Spleen (tissue), 11 donors: ENCODE measurements around the gene TTLL5. TPM values are rescaled to one million over a fixed set of nuclear protein-coding genes. Genes with fewer than 3 reads are reported as not detected.

Experiments used
- DNase-seq: peaks from one replicate; pipeline ENCODE4 v3.0.0-alpha.2; 2020
- H3K27ac ChIP-seq, 8 donors: fragments of 200-600 bp; sonication (generic) in 7 of 8; 1 replicate in 4 of 8; 2 replicates in 4 of 8; pipeline versions ENCODE4 v1.5.0 to v1.8.0; 2016 to 2021; ENCODE audit warnings: inconsistent platforms in 4 of 8, mild to moderate bottlenecking in 4 of 8, moderate library complexity in 1 of 8
- H3K27me3 ChIP-seq, 7 donors: fragments of 200-600 bp; sonication (generic) in 6 of 7; replicated peaks in 1 of 7; 1 replicate in 4 of 7; 2 replicates in 3 of 7; pipeline versions ENCODE4 v1.5.0 to v1.8.0; 2016 to 2021; ENCODE audit warnings: inconsistent platforms in 3 of 7, mild to moderate bottlenecking in 1 of 7
- H3K36me3 ChIP-seq, 6 donors: fragments of 200-600 bp; sonication (generic) in 5 of 6; 1 replicate in 4 of 6; 2 replicates in 2 of 6; pipeline versions ENCODE4 v1.5.0 to v1.8.0; 2016 to 2021; ENCODE audit warnings: inconsistent platforms in 2 of 6
- H3K4me1 ChIP-seq, 6 donors: fragments of 200-600 bp; sonication (generic) in 5 of 6; 1 replicate in 3 of 6; 2 replicates in 3 of 6; pipeline versions ENCODE4 v1.5.0 to v1.8.0; 2016 to 2021; ENCODE audit warnings: inconsistent platforms in 3 of 6
- H3K4me3 ChIP-seq, 8 donors: fragments of 200-600 bp; sonication (generic) in 7 of 8; 1 replicate in 4 of 8; 2 replicates in 4 of 8; pipeline versions ENCODE4 v1.5.0 to v1.8.0; 2016 to 2021; ENCODE audit warnings: inconsistent platforms in 4 of 8, mild to moderate bottlenecking in 4 of 8, moderate library complexity in 2 of 8
- H3K9me3 ChIP-seq, 8 donors: fragments of 200-600 bp; sonication (generic) in 7 of 8; 1 replicate in 4 of 8; 2 replicates in 4 of 8; pipeline versions ENCODE4 v1.5.0 to v1.8.0; 2016 to 2021; ENCODE audit warnings: inconsistent platforms in 4 of 8
- CTCF ChIP-seq, 11 experiments: fragments of 200-600 bp in 7 of 11; fragments of 450-650 bp in 4 of 11; sonication (generic) in 4 of 11; IDR thresholded peaks in 8 of 11; conservative IDR thresholded peaks in 3 of 11; 1 replicate in 7 of 11; 2 replicates in 4 of 11; pipeline versions ENCODE4 v1.4.0 to v1.8.0; 2016 to 2021; ENCODE audit warnings: antibody characterized with exemption in 11 of 11, inconsistent platforms in 4 of 11, mild to moderate bottlenecking in 1 of 11
- POLR2A ChIP-seq, 3 donors: fragments of 450-650 bp; IDR thresholded peaks; one replicate each; pipeline ENCODE4 v1.5.1; 2017; ENCODE audit warnings: antibody characterized with exemption in 3 of 3, mild to moderate bottlenecking in 1 of 3
- POLR2AphosphoS5 ChIP-seq, 3 donors: sonication (generic); formaldehyde crosslinking; IDR thresholded peaks; one replicate each; pipeline ENCODE4 v1.5.1; 2017; ENCODE audit warnings: antibody characterized with exemption in 3 of 3
- WGBS, 5 donors: extraction: QIAGEN DNeasy Blood & Tissue Kit in 3 of 5; methylation state at CpG; one replicate each; pipeline versions ENCODE4 v1.1.5 to v1.1.7; 2013 to 2018; 5-methylcytosine and 5-hydroxymethylcytosine counted together
- intact Hi-C: fragments of 100-400 bp; cut with DNase I; formaldehyde crosslinking; loops from one replicate; pipeline ENCODE4 v1.15.0; 2023; ENCODE audit warnings: low total_unique reads
- polyA plus RNA-seq, 3 donors: library from polyadenylated mRNA; stranded (reverse); fragments of 200-250 nt; gene quantifications; one replicate each; pipeline ENCODE4 v1.2.1, GENCODE V29; 2013
- total RNA-seq, 7 donors: library from RNA; depleted of rRNA in 3 of 7; stranded (reverse); fragments of >200 nt in 3 of 7; fragmentation: NEBNext Ultra II Directional in 4 of 7; extraction: Animal tissue kit (Norgen Biotek cat#: 25700) in 4 of 7; gene quantifications; one replicate each; pipeline versions ENCODE4 v1.1.0 to v1.2.1, GENCODE V29; 2016 to 2021
- donor health status: healthy with polysubstance abuse.
- donor health status: DM: no; HTN: no; CAD: no; lungs with moderate emphysema.
- donor health status: DM: no; HTN: no; CAD: no.
- donor health status: Bipolar disorder and iron deficiency.
- donor health status: healthy.
- donor health status: DM: no; HTN: no; CAD: no.
- donor health status: DM: yes; HTN: yes; CAD: no.

Gene TTLL5
- total and polyA plus RNA-seq, 10 donors = 4.5 to 44.1 (median 31.6) TPM

DNA sequence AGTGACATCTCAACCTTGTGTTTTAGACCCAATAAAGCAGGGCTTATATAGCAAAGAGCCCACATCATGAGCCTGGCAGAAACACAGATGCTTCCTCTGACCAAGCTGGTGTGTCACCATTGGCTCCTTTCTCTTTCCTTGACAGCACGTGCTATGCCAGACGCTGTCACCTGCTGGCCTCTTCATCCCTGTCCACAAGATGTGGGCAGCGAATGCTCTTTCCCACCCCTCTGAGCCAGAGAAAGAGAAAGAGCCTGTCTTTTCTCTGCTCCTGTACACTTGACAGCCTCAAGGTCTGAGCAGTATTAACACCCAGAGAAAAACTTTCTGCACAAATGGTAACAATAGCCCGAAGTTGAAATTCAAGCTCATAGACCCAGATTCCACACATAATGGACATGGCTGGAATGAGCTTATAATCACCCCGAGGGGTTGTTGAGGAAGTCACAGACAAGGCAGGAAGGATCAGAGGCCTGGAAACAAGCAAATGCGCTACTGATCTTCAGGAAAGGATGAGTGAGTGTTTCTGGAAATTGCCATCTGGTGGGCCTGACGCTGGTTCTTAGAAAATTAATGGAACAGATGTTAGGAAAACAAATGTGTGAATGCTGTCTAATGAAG lies 311.9 kb downstream of the TTLL5 start:
- H3K27ac ChIP-seq = no peak overlapping the region
- no peaks in the 10 kb centered on the region for H3K9me3 ChIP-seq
- peaks cover 5 to 17% (median 12%) of the 10 kb centered on the region in 6 donors for H3K4me1 ChIP-seq
- intact Hi-C loops = no loop called here
- H3K27me3 ChIP-seq = no peaks in the 10 kb centered on the region
- H3K36me3 ChIP-seq = peaks cover 0 to 26% (median 5%) of the 10 kb centered on the region in 6 donors
- no peak overlapping the region for H3K4me3 ChIP-seq
- TF ChIP-seq POLR2A (IDR thresholded peaks at IDR 0.05) = no peak
- TF ChIP-seq POLR2AphosphoS5 (IDR thresholded peaks at IDR 0.05) = no peak
- TF ChIP-seq CTCF (IDR thresholded peaks at IDR 0.05 in 8 of 11, conservative IDR thresholded peaks at IDR 0.05 in 3 of 11) = no peak
- no peak for DNase-seq
- WGBS, 5 donors = 65 to 74% (median 68%) methylated on average over 7 of the region's 7 CpGs

- Histone ChIP-seq H3K4me3 (no peak overlapping the region), H3K27me3 (no peaks in the 10 kb centered on the region), H3K4me1 (peaks cover 11 to 58% (median 47%) of the 10 kb centered on the region in 6 donors), H3K9me3 (no peaks in the 10 kb centered on the region), H3K36me3 (no peaks in the 10 kb centered on the region), H3K27ac (no peak overlapping the region)
- WGBS, 5 donors = 77 to 86% (median 78%) methylated on average over 8 of the region's 8 CpGs
- no peak for DNase-seq
- intact Hi-C loops = no loop called here
- TF ChIP-seq CTCF (IDR thresholded peaks at IDR 0.05 in 8 of 11, conservative IDR thresholded peaks at IDR 0.05 in 3 of 11) (no peak), POLR2AphosphoS5 (IDR thresholded peaks at IDR 0.05) (no peak), POLR2A (IDR thresholded peaks at IDR 0.05) (no peak)
Measured at GRCh38 chr14:75976826-75977581, 316.0 kb downstream of the TTLL5 start.

GRCh38 chr14:75977582-75977943 lies 316.5 kb downstream of the TTLL5 start:
- no peak overlapping the region for H3K27ac ChIP-seq
- H3K4me3 ChIP-seq = no peak overlapping the region
- no peaks in the 10 kb centered on the region for H3K27me3 ChIP-seq
- TF ChIP-seq CTCF (IDR thresholded peaks at IDR 0.05 in 8 of 11, conservative IDR thresholded peaks at IDR 0.05 in 3 of 11) (no peak), POLR2AphosphoS5 (IDR thresholded peaks at IDR 0.05) (no peak), POLR2A (IDR thresholded peaks at IDR 0.05) (no peak)
- intact Hi-C loops = no loop called here
- H3K36me3 ChIP-seq = no peaks in the 10 kb centered on the region
- peaks cover 11 to 61% (median 48%) of the 10 kb centered on the region in 6 donors for H3K4me1 ChIP-seq
- H3K9me3 ChIP-seq = no peaks in the 10 kb centered on the region
- DNase-seq = no peak
- 46 to 69% (median 55%) methylated on average over 3 of the region's 3 CpGs for WGBS, 5 donors

DNA sequence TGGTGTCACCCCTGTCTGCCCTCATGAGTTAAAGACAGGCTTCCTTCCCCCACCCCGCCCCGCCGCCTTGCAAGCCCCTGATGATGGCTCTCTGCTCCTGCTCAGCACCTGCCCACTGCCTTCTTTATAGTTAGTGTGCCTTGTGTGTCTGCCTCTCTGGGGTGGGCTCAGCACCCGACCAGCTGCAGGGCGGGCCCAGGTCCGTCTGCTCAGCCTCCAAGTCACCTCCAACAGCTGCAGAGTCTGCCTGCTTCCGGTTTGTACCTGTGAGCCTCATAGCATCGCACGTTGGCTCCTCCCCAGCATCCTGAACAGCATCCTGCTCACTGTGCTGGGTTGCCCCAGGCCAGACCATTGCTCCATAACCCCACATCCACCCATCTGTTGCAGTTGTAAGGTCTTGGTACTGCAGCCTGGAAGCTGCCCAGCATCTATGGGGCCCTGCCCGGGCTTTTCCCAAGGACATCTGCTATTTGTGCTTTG lies 317.2 kb downstream of the TTLL5 start:
- no peaks in the 10 kb centered on the region for H3K9me3 ChIP-seq
- peak; percentile 79 for DNase-seq
- intact Hi-C loops = no loop called here
- H3K27ac ChIP-seq = peak overlapping the region in 2 of 8 donors; percentile 10 to 24
- H3K4me1 ChIP-seq = peaks cover 11 to 69% (median 54%) of the 10 kb centered on the region in 6 donors
- 45 to 56% (median 54%) methylated on average over 8 to 10 of the region's 10 CpGs for WGBS, 5 donors
- H3K36me3 ChIP-seq = no peaks in the 10 kb centered on the region
- TF ChIP-seq POLR2A (IDR thresholded peaks at IDR 0.05) (no peak), CTCF (IDR thresholded peaks at IDR 0.05 in 8 of 11, conservative IDR thresholded peaks at IDR 0.05 in 3 of 11) (no peak), POLR2AphosphoS5 (IDR thresholded peaks at IDR 0.05) (peak in 2 of 3 donors; percentile 29 to 30)
- H3K27me3 ChIP-seq = no peaks in the 10 kb centered on the region
- peak overlapping the region in 1 of 8 donors; percentile 18 for H3K4me3 ChIP-seq
